ENCODE data around the gene STT3B. TPM values are rescaled to one million over a fixed set of nuclear protein-coding genes. Genes with fewer than 3 reads are reported as not detected.

Gene STT3B
- total and polyA plus RNA-seq, 2 of the 13 experiments (the other 11 are each of a cell fraction or from before 2014, with no cell fraction given): 85.0 to 205 TPM

DNA sequence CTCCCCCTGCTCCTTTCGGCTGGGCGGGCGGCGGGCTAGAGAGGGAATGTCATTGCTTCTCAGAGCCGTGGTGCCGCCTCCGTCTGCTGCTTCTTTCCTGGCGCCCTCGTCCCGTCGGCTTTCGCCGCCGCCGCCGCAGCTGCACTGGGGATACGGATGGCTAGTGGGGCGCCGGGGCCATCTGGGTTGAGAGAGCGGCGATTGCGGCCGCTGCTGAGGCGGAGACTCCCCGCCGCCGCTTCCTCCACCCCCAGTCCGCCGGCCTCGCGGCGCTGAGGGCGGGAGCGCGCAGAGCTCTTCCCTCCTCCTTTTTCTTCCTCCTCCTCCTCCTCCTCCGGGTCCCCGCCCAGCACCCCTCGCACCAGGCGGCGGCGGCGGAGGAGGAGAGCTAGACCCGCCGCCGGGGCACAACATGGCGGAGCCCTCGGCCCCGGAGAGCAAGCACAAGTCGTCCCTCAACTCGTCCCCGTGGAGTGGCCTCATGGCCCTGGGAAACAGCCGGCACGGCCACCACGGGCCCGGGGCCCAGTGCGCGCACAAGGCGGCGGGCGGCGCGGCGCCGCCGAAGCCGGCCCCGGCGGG, at the start of gene STT3B (continued):
- TF ChIP-seq ZNF709 (CRISPR knock-in tag; IDR thresholded peaks at IDR 0.05): no peak
- TF ChIP-seq TBX2 (CRISPR knock-in tag; IDR thresholded peaks at IDR 0.05; ENCODE audit: borderline replicate concordance): no peak
- 0 out of 2 replicates have a peak, but pooled peaks have one; percentile 22 for TF ChIP-seq MYNN (CRISPR knock-in tag; IDR thresholded peaks at IDR 0.05; ENCODE audit: low read depth)
- TF ChIP-seq, protein P1, sequence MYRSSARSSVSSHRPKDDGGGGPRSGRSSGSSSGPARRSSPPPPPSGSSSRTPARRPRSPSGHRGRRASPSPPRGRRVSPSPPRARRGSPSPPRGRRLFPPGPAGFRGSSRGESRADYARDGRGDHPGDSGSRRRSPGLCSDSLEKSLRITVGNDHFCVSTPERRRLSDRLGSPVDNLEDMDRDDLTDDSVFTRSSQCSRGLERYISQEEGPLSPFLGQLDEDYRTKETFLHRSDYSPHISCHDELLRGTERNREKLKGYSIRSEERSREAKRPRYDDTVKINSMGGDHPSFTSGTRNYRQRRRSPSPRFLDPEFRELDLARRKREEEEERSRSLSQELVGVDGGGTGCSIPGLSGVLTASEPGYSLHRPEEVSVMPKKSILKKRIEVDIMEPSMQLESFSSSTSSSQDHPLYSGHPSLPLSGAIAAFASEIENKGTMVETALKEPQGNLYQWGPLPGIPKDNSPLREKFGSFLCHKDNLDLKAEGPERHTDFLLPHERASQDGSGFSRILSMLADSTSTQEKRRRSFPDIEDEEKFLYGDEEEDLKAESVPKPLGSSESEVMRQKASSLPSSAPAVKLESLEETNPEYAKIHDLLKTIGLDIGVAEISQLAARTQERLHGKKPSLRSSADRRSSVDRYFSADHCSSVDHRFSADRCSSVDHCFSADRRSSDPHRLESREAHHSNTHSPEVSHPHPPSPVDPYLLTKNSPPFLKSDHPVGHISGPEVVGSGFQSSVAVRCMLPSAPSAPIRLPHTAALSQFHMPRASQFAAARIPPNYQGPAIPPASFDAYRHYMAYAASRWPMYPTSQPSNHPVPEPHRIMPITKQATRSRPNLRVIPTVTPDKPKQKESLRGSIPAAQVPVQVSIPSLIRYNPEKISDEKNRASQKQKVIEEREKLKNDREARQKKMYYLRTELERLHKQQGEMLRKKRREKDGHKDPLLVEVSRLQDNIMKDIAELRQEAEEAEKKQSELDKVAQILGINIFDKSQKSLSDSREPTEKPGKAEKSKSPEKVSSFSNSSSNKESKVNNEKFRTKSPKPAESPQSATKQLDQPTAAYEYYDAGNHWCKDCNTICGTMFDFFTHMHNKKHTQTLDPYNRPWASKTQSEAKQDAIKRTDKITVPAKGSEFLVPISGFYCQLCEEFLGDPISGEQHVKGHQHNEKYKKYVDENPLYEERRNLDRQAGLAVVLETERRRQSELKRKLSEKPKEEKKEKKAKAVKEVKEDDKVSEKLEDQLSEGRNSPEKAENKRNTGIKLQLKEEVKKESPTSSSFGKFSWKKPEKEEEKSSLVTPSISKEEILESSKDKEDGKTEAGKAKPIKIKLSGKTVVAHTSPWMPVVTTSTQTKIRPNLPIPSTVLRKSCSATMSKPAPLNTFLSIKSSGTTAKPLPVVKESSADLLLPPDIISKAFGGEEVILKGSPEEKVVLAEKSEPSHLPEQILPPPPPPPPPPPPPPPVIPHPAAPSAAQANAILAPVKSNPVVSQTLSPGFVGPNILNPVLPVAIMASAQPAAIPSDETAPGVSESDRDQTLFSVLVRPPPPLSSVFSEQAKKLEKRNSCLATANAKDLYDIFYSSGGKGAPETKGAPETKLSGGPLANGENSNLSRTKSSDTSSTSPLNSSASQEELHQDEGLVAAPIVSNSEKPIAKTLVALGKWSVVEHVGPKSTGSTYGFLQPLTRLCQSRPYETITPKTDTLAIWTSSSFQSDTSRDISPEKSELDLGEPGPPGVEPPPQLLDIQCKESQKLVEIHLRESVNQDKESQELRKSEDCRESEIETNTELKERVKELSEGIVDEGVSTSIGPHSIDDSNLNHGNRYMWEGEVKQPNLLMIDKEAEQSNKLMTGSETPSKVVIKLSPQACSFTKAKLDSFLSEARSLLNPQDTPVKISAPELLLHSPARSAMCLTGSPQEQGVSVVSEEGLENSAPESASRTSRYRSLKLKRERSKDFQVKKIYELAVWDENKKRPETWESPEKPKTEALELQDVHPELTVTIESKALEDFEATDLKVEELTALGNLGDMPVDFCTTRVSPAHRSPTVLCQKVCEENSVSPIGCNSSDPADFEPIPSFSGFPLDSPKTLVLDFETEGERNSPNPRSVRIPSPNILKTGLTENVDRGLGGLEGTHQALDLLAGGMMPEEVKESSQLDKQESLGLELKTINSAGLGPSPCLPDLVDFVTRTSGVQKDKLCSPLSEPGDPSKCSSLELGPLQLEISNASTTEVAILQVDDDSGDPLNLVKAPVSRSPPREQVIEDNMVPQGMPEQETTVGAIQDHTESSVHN (CRISPR knock-in tag; IDR thresholded peaks at IDR 0.05): peak; percentile 76; the same call in 1 of the 2 replicates
- TF ChIP-seq, protein P2, sequence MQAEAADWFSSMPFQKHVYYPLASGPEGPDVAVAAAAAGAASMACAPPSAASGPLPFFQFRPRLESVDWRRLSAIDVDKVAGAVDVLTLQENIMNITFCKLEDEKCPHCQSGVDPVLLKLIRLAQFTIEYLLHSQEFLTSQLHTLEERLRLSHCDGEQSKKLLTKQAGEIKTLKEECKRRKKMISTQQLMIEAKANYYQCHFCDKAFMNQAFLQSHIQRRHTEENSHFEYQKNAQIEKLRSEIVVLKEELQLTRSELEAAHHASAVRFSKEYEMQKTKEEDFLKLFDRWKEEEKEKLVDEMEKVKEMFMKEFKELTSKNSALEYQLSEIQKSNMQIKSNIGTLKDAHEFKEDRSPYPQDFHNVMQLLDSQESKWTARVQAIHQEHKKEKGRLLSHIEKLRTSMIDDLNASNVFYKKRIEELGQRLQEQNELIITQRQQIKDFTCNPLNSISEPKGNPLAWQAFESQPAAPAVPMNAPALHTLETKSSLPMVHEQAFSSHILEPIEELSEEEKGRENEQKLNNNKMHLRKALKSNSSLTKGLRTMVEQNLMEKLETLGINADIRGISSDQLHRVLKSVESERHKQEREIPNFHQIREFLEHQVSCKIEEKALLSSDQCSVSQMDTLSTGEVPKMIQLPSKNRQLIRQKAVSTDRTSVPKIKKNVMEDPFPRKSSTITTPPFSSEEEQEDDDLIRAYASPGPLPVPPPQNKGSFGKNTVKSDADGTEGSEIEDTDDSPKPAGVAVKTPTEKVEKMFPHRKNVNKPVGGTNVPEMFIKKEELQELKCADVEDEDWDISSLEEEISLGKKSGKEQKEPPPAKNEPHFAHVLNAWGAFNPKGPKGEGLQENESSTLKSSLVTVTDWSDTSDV (CRISPR knock-in tag; IDR thresholded peaks at IDR 0.05): no peak
- no peak for TF ChIP-seq NPAS2 (CRISPR knock-in tag; IDR thresholded peaks at IDR 0.05; ENCODE audit: borderline replicate concordance)
- TF ChIP-seq RFXAP (CRISPR knock-in tag; IDR thresholded peaks at IDR 0.05; ENCODE audit: borderline replicate concordance): no peak
- no peak for TF ChIP-seq HNRNPUL1 (IDR thresholded peaks at IDR 0.05; ENCODE audit: low read depth, low read length)
- 0 out of 2 replicates have a peak, but pooled peaks have one; percentile 25 for TF ChIP-seq KAT8 (CRISPR knock-in tag; IDR thresholded peaks at IDR 0.05)
- no peak for TF ChIP-seq ONECUT2 (CRISPR knock-in tag; IDR thresholded peaks at IDR 0.05)
- no peak; the same call in 1 of the 2 replicates for TF ChIP-seq HIVEP1 (CRISPR knock-in tag; IDR thresholded peaks at IDR 0.05)
- TF ChIP-seq, protein P3, sequence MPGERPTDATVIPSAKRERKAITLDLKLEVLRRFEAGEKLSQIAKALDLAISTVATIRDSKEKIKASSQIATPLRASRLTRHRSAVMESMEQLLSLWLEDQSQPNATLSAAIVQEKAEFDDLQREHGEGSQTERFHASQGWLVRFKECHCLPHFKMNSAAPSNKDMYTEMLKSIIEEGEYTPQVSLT (CRISPR knock-in tag; IDR thresholded peaks at IDR 0.05; ENCODE audit: borderline replicate concordance, low read depth): no peak
- peak; percentile 2 for TF ChIP-seq IKZF4 (CRISPR knock-in tag; IDR thresholded peaks at IDR 0.05; ENCODE audit: borderline replicate concordance, low read depth, not compliant biosample characterization)
- TF ChIP-seq ZNF138 (CRISPR knock-in tag; IDR thresholded peaks at IDR 0.05; ENCODE audit: low read depth): no peak
- TF ChIP-seq SSRP1 (CRISPR knock-in tag; IDR thresholded peaks at IDR 0.05): no peak
- TF ChIP-seq, protein P4, sequence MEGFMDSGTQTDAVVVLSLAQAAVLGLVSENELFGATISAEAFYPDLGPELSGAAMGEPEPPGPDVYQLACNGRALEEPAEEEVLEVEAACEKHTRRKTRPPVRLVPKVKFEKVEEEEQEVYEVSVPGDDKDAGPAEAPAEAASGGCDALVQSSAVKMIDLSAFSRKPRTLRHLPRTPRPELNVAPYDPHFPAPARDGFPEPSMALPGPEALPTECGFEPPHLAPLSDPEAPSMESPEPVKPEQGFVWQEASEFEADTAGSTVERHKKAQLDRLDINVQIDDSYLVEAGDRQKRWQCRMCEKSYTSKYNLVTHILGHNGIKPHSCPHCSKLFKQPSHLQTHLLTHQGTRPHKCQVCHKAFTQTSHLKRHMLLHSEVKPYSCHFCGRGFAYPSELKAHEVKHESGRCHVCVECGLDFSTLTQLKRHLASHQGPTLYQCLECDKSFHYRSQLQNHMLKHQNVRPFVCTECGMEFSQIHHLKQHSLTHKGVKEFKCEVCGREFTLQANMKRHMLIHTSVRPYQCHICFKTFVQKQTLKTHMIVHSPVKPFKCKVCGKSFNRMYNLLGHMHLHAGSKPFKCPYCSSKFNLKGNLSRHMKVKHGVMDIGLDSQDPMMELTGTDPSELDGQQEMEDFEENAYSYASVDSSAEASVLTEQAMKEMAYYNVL (CRISPR knock-in tag; IDR thresholded peaks at IDR 0.05; ENCODE audit: borderline replicate concordance): no peak
